HCT116 (cell line): ENCODE data around the gene FNDC5. TPM values are rescaled to one million over a fixed set of nuclear protein-coding genes. Genes with fewer than 3 reads are reported as not detected.

Experiments used
- ATAC-seq: fragments of 200-7000 bp; cut with Tn5 transposase; 2 replicates; pipeline ENCODE4 v1.9.1; 2020; ENCODE audit warnings: mild to moderate bottlenecking, moderate library complexity
- BruUV-seq: library from RNA; stranded (reverse); fragments of 400-500 nt; replicated peaks from 2 replicates; lab custom pipeline; 2021; lab: Mats Ljungman, UMichigan
- CTCF ChIA-PET: fragments of 300-600 bp; sonication (Branson Sonifier 250); formaldehyde crosslinking; loops from one replicate; lab custom pipeline; 2021; ENCODE audit warnings: antibody characterized with exemption; lab: Charles Lee
- POLR2A ChIA-PET: fragments of 300-600, 350-600 bp; sonication (Branson Sonifier 250); formaldehyde crosslinking; loops from one replicate; lab custom pipeline; 2021; ENCODE audit warnings: antibody characterized with exemption; lab: Charles Lee
- RAD21 ChIA-PET, 2 experiments: fragments of 300-600 bp; sonication (Branson Sonifier 250); formaldehyde crosslinking; loops; one replicate each; lab custom pipeline; 2023; ENCODE audit warnings: low total read pairs in 2 of 2; ENCODE audit not compliant: uncharacterized antibody in 2 of 2, unreplicated experiment in 2 of 2, low non-redundant PET in 1 of 2; lab: Charles Lee
- DNase-seq: peaks from one replicate; pipeline ENCODE4 v3.0.0-alpha.2; 2010; ENCODE audit warnings: low read depth, low spot score
- H2AFZ ChIP-seq: fragments of 200-600 bp; shearing (Covaris generic), sonication (generic); 2 replicates; pipeline ENCODE4 v1.6.1; 2017; ENCODE audit warnings: low read depth, mixed run types, mixed read lengths, antibody characterized with exemption, low read length; ENCODE audit not compliant: poor library complexity, severe bottlenecking
- H3K27ac ChIP-seq: 2 replicates; pipeline ENCODE4 v1.5.1; 2012; ENCODE audit warnings: low read depth, low read length
- H3K27me3 ChIP-seq: fragments of 200-600 bp; sonication (generic); 2 replicates; pipeline ENCODE4 v1.6.1; 2016; ENCODE audit warnings: mixed run types, low read length, mixed read lengths; ENCODE audit not compliant: insufficient read depth
- H3K36me3 ChIP-seq, 2 experiments: fragments of 200-500 bp in 1 of 2; fragments of 200-600 bp in 1 of 2; sonication (Bioruptor generic) in 1 of 2; sonication (generic) in 1 of 2; 2 replicates each; pipeline versions ENCODE4 v1.5.1 to v1.6.1; 2014 to 2016; ENCODE audit warnings: low read length in 2 of 2, inconsistent platforms in 1 of 2, mixed read lengths in 1 of 2, mixed run types in 1 of 2; ENCODE audit not compliant: insufficient read depth in 2 of 2, control insufficient read depth in 1 of 2
- H3K4me1 ChIP-seq, 2 experiments: fragments of 200-600 bp in 1 of 2; sonication (generic) in 1 of 2; 2 replicates each; pipeline versions ENCODE4 v1.5.1 to v1.6.1; 2012 to 2017; ENCODE audit warnings: low read length in 2 of 2, inconsistent platforms in 1 of 2, mild to moderate bottlenecking in 1 of 2, mixed read lengths in 1 of 2, mixed run types in 1 of 2, moderate library complexity in 1 of 2; ENCODE audit not compliant: insufficient read depth in 2 of 2, control insufficient read depth in 1 of 2
- H3K4me2 ChIP-seq: fragments of 200-600 bp; sonication (generic); 2 replicates; pipeline ENCODE4 v1.6.1; 2017; ENCODE audit warnings: mixed run types, low read length, mixed read lengths
- H3K4me3 ChIP-seq, 2 experiments: fragments of 200-600 bp in 1 of 2; sonication (generic) in 1 of 2; replicated peaks in 1 of 2; 2 replicates each; pipeline ENCODE4 v1.5.1; 2011 to 2016; ENCODE audit warnings: low read length in 2 of 2, control low read depth in 1 of 2, low read depth in 1 of 2, mild to moderate bottlenecking in 1 of 2, mixed read lengths in 1 of 2, mixed run types in 1 of 2
- H3K79me2 ChIP-seq: fragments of 200-600 bp; sonication (generic); 2 replicates; pipeline ENCODE4 v1.6.1; 2017; ENCODE audit warnings: mild to moderate bottlenecking, mixed run types, low read length, moderate library complexity, mixed read lengths; ENCODE audit not compliant: insufficient read depth
- H3K9ac ChIP-seq: fragments of 200-600 bp; sonication (generic); 2 replicates; pipeline ENCODE4 v1.6.1; 2016; ENCODE audit warnings: low read length, mixed read lengths
- H3K9me2 ChIP-seq: fragments of 200-600 bp; sonication (generic), shearing (Covaris generic); 2 replicates; pipeline ENCODE4 v1.6.1; 2017; ENCODE audit warnings: mixed run types, mild to moderate bottlenecking, moderate library complexity; ENCODE audit not compliant: insufficient read depth
- H3K9me3 ChIP-seq, 2 experiments: fragments of 200-500 bp in 1 of 2; fragments of 200-600 bp in 1 of 2; sonication (Bioruptor generic) in 1 of 2; sonication (generic) in 1 of 2; 2 replicates each; pipeline ENCODE4 v1.6.1; 2014 to 2017; ENCODE audit warnings: low read length in 2 of 2, mixed read lengths in 2 of 2, inconsistent platforms in 1 of 2, low read depth in 1 of 2, mild to moderate bottlenecking in 1 of 2, mixed run types in 1 of 2, moderate library complexity in 1 of 2; ENCODE audit not compliant: control insufficient read depth in 1 of 2, insufficient read depth in 1 of 2
- H4K20me1 ChIP-seq: fragments of 200-600 bp; sonication (generic), shearing (Covaris generic); 2 replicates; pipeline ENCODE4 v1.6.1; 2017; ENCODE audit warnings: mixed run types, mild to moderate bottlenecking, moderate library complexity; ENCODE audit not compliant: insufficient read depth
- EGR1 ChIP-seq: IDR thresholded peaks from 2 replicates; pipeline ENCODE4 v1.6.1; 2012; ENCODE audit warnings: low read depth
- ELF1 ChIP-seq: IDR thresholded peaks from 2 replicates; pipeline ENCODE4 v1.6.1; 2012; ENCODE audit warnings: low read depth, borderline replicate concordance
- EZH2 ChIP-seq: fragments of 200-600 bp; sonication (generic); IDR thresholded peaks from 2 replicates; pipeline ENCODE4 v1.6.1; 2017; ENCODE audit warnings: antibody characterized with exemption, mixed run types
- EZH2phosphoT487 ChIP-seq: fragments of 200-600 bp; IDR thresholded peaks from 2 replicates; pipeline ENCODE4 v1.6.1; 2018; ENCODE audit warnings: antibody characterized with exemption, borderline replicate concordance
- FOSL1 ChIP-seq: IDR thresholded peaks from 2 replicates; pipeline ENCODE4 v1.6.1; 2012; ENCODE audit warnings: low read depth
- JUND ChIP-seq: IDR thresholded peaks from 2 replicates; pipeline ENCODE4 v1.6.1; 2012
- POLR2AphosphoS5 ChIP-seq: IDR thresholded peaks from 2 replicates; pipeline ENCODE4 v1.6.1; 2011; ENCODE audit warnings: mild to moderate bottlenecking, low read depth, low read length, moderate library complexity
- RAD21 ChIP-seq: IDR thresholded peaks from 2 replicates; pipeline ENCODE4 v1.6.1; 2012; ENCODE audit warnings: low read depth, mild to moderate bottlenecking
- SIN3A ChIP-seq: IDR thresholded peaks from 2 replicates; pipeline ENCODE4 v1.6.1; 2012; ENCODE audit warnings: low read depth
- SP1 ChIP-seq: IDR thresholded peaks from 2 replicates; pipeline ENCODE4 v1.6.1; 2012; ENCODE audit warnings: low read depth
- TCF7L2 ChIP-seq: IDR thresholded peaks from 2 replicates; pipeline ENCODE4 v1.7.0; 2011; ENCODE audit warnings: borderline replicate concordance, inconsistent platforms; ENCODE audit not compliant: insufficient read depth, insufficient read length; ENCODE audit errors: extremely low read depth
- YY1 ChIP-seq: IDR thresholded peaks from 2 replicates; pipeline ENCODE4 v1.6.1; 2011; ENCODE audit warnings: low read length, low read depth, moderate library complexity, mild to moderate bottlenecking; ENCODE audit not compliant: insufficient replicate concordance; ENCODE audit errors: extremely low read depth
- ZNF274 ChIP-seq: fragments of 200-500 bp; sonication (Bioruptor generic); IDR thresholded peaks from 2 replicates; pipeline ENCODE4 v1.6.1; 2014; ENCODE audit warnings: mild to moderate bottlenecking, low read depth, low read length, inconsistent platforms
- intact Hi-C: fragments of 100-400 bp; cut with micrococcal nuclease; formaldehyde crosslinking; loops from 2 replicates; pipeline ENCODE4 v1.10.0; 2022
- total RNA-seq: library from RNA; stranded (reverse); gene quantifications from one replicate; pipeline ENCODE4 v1.2.1, GENCODE V29; 2021; ENCODE audit not compliant: unreplicated experiment
- TF ChIP-seq, protein P1 (sequence below): IDR thresholded peaks from 2 replicates; pipeline ENCODE4 v1.6.1; 2012; ENCODE audit warnings: low read depth
- TF ChIP-seq, protein P2 (sequence below): IDR thresholded peaks from 2 replicates; pipeline ENCODE4 v1.6.1; 2012
- TF ChIP-seq, protein P3 (sequence below): IDR thresholded peaks from 2 replicates; pipeline ENCODE4 v1.6.1; 2012
- TF ChIP-seq, protein P4 (sequence below), 3 experiments: fragments of 200-600 bp in 1 of 3; sonication (generic) in 1 of 3; IDR thresholded peaks in 2 of 3; conservative IDR thresholded peaks in 1 of 3; 2 replicates each; pipeline ENCODE4 v1.5.1; 2012 to 2017; ENCODE audit warnings: low read depth in 2 of 3, low read length in 2 of 3, antibody characterized with exemption in 1 of 3, borderline replicate concordance in 1 of 3, control low read depth in 1 of 3, mild to moderate bottlenecking in 1 of 3, mixed read lengths in 1 of 3, mixed run types in 1 of 3, moderate library complexity in 1 of 3; ENCODE audit not compliant: insufficient read depth in 1 of 3
- TF ChIP-seq, protein P5 (sequence below): IDR thresholded peaks from 2 replicates; pipeline ENCODE4 v1.6.1; 2011; ENCODE audit warnings: mild to moderate bottlenecking, low read length, moderate library complexity; ENCODE audit not compliant: insufficient replicate concordance; ENCODE audit errors: extremely low read depth

The FNDC5 gene
- total RNA-seq, 1 experiment from 2014 or later: not detected

DNA sequence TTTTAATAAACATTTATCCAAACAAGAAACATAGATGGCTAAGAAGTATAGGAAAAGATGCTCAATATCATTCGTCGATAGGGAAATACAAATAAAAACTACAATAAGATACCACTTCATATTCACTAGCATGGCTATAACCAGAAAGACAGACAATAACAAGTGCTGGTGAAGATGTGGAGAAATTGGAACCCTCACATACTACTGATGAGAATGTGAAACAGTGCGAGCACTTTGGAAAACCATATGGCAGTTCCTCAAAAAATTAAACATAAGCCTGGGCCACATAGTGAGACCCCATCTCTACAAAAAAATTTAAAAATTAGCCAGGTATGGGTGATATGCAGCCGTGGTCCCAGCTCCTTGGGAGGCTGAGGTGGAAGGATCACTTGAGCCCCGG lies 39.6 kb upstream of the FNDC5 start (continued):
- no peak for TF ChIP-seq YY1

DNA sequence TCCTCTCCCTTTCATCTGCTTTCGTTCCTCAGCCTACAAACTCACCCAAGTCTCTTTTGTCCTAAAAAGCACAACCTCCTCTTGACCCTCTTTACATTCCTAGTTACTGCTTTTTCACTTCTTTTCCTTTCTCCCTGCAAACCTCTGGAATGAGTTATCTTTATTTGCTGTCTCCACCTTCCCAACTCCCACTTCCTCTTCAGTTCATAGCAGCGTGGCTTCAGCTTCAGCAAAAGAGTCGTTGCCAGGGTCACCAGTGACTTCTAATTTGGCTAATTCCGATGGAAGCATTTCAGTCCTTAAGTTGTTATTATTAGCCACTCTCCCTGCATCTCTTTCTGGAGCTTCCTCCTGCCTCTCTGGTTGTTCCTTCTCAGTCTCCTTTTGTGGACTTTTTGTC lies 36.7 kb upstream of the FNDC5 start:
- RAD21 ChIA-PET: no interaction called here
- intact Hi-C loops: loop anchor here (10.0 kb wide), 1 partner anchor 147 kb away; no protein-coding TSS in a partner anchor
- no peaks in the 10 kb centered on the region for H4K20me1 ChIP-seq
- CTCF ChIA-PET: interaction anchor here (1.1 kb wide), 1 partner anchor 14 kb away, joined by 3 read pairs; no protein-coding TSS in a partner anchor
- no peaks in the 10 kb centered on the region for H3K9me3 ChIP-seq
- DNase-seq (no peak), ATAC-seq (no peak)
- no peak overlapping the region for H3K27ac ChIP-seq
- H2AFZ ChIP-seq: no peak overlapping the region
- H3K79me2 ChIP-seq: no peaks in the 10 kb centered on the region
- H3K36me3 ChIP-seq: no peaks in the 10 kb centered on the region
- H3K9me2 ChIP-seq: no peaks in the 10 kb centered on the region
- BruUV-seq: no TSS peak
- H3K4me1 ChIP-seq: peaks cover 2 to 11% of the 10 kb centered on the region in 2 experiments; a peak in 2 of 4 replicates
- H3K4me3 ChIP-seq: no peak overlapping the region
- no peak overlapping the region for H3K4me2 ChIP-seq
- no peaks in the 10 kb centered on the region for H3K27me3 ChIP-seq
- H3K9ac ChIP-seq: no peak overlapping the region
- POLR2A ChIA-PET: no interaction called here
- no peak for TF ChIP-seq EGR1
- no peak for TF ChIP-seq SIN3A
- TF ChIP-seq FOSL1: no peak
- no peak for TF ChIP-seq JUND
- TF ChIP-seq YY1: no peak
- TF ChIP-seq, protein P1, sequence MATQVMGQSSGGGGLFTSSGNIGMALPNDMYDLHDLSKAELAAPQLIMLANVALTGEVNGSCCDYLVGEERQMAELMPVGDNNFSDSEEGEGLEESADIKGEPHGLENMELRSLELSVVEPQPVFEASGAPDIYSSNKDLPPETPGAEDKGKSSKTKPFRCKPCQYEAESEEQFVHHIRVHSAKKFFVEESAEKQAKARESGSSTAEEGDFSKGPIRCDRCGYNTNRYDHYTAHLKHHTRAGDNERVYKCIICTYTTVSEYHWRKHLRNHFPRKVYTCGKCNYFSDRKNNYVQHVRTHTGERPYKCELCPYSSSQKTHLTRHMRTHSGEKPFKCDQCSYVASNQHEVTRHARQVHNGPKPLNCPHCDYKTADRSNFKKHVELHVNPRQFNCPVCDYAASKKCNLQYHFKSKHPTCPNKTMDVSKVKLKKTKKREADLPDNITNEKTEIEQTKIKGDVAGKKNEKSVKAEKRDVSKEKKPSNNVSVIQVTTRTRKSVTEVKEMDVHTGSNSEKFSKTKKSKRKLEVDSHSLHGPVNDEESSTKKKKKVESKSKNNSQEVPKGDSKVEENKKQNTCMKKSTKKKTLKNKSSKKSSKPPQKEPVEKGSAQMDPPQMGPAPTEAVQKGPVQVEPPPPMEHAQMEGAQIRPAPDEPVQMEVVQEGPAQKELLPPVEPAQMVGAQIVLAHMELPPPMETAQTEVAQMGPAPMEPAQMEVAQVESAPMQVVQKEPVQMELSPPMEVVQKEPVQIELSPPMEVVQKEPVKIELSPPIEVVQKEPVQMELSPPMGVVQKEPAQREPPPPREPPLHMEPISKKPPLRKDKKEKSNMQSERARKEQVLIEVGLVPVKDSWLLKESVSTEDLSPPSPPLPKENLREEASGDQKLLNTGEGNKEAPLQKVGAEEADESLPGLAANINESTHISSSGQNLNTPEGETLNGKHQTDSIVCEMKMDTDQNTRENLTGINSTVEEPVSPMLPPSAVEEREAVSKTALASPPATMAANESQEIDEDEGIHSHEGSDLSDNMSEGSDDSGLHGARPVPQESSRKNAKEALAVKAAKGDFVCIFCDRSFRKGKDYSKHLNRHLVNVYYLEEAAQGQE: no peak
- TF ChIP-seq, protein P2, sequence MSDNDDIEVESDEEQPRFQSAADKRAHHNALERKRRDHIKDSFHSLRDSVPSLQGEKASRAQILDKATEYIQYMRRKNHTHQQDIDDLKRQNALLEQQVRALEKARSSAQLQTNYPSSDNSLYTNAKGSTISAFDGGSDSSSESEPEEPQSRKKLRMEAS: no peak
- TF ChIP-seq ZNF274: no peak
- no peak for TF ChIP-seq RAD21
- TF ChIP-seq, protein P3, sequence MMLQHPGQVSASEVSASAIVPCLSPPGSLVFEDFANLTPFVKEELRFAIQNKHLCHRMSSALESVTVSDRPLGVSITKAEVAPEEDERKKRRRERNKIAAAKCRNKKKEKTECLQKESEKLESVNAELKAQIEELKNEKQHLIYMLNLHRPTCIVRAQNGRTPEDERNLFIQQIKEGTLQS: no peak
- TF ChIP-seq SP1: no peak
- TF ChIP-seq, protein P4, sequence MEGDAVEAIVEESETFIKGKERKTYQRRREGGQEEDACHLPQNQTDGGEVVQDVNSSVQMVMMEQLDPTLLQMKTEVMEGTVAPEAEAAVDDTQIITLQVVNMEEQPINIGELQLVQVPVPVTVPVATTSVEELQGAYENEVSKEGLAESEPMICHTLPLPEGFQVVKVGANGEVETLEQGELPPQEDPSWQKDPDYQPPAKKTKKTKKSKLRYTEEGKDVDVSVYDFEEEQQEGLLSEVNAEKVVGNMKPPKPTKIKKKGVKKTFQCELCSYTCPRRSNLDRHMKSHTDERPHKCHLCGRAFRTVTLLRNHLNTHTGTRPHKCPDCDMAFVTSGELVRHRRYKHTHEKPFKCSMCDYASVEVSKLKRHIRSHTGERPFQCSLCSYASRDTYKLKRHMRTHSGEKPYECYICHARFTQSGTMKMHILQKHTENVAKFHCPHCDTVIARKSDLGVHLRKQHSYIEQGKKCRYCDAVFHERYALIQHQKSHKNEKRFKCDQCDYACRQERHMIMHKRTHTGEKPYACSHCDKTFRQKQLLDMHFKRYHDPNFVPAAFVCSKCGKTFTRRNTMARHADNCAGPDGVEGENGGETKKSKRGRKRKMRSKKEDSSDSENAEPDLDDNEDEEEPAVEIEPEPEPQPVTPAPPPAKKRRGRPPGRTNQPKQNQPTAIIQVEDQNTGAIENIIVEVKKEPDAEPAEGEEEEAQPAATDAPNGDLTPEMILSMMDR (IDR thresholded peaks at IDR 0.05 in 2 of 3, conservative IDR thresholded peaks at IDR 0.05 in 1 of 3; ENCODE audit: borderline replicate concordance in 1 of 3, insufficient read depth in 1 of 3, low read depth in 2 of 3, low read length in 2 of 3): no peak
- TF ChIP-seq EZH2phosphoT487: no peak
- TF ChIP-seq ELF1: no peak
- TF ChIP-seq, protein P5, sequence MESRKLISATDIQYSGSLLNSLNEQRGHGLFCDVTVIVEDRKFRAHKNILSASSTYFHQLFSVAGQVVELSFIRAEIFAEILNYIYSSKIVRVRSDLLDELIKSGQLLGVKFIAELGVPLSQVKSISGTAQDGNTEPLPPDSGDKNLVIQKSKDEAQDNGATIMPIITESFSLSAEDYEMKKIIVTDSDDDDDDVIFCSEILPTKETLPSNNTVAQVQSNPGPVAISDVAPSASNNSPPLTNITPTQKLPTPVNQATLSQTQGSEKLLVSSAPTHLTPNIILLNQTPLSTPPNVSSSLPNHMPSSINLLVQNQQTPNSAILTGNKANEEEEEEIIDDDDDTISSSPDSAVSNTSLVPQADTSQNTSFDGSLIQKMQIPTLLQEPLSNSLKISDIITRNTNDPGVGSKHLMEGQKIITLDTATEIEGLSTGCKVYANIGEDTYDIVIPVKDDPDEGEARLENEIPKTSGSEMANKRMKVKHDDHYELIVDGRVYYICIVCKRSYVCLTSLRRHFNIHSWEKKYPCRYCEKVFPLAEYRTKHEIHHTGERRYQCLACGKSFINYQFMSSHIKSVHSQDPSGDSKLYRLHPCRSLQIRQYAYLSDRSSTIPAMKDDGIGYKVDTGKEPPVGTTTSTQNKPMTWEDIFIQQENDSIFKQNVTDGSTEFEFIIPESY: no peak
- TF ChIP-seq EZH2: no peak
- no peak for TF ChIP-seq POLR2AphosphoS5
- no peak for TF ChIP-seq TCF7L2
